Loucy (cell line): ENCODE measurements around the gene RANBP3.

ENCODE experiments used
- EZH2phosphoT487 ChIP-seq: fragments of 200-600 bp; IDR thresholded peaks from 2 replicates; pipeline ENCODE4 v1.6.1; 2018; ENCODE audit warnings: antibody characterized with exemption, mild to moderate bottlenecking, moderate library complexity, borderline replicate concordance
- TF ChIP-seq, protein P1 (sequence below): fragments of 200-600 bp; sonication (generic); conservative IDR thresholded peaks from 2 replicates; pipeline ENCODE4 v1.5.1; 2014; ENCODE audit warnings: mild to moderate bottlenecking, antibody characterized with exemption, low read length

- TF ChIP-seq, protein P1, sequence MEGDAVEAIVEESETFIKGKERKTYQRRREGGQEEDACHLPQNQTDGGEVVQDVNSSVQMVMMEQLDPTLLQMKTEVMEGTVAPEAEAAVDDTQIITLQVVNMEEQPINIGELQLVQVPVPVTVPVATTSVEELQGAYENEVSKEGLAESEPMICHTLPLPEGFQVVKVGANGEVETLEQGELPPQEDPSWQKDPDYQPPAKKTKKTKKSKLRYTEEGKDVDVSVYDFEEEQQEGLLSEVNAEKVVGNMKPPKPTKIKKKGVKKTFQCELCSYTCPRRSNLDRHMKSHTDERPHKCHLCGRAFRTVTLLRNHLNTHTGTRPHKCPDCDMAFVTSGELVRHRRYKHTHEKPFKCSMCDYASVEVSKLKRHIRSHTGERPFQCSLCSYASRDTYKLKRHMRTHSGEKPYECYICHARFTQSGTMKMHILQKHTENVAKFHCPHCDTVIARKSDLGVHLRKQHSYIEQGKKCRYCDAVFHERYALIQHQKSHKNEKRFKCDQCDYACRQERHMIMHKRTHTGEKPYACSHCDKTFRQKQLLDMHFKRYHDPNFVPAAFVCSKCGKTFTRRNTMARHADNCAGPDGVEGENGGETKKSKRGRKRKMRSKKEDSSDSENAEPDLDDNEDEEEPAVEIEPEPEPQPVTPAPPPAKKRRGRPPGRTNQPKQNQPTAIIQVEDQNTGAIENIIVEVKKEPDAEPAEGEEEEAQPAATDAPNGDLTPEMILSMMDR = no peak
- TF ChIP-seq EZH2phosphoT487 = no peak
Observed at GRCh38 chr19:5926641-5927440, 51.1 kb downstream of the RANBP3 start.
